Putamen (tissue), 1 donor: Measurements from ENCODE around the gene C12orf57.
A peak's percentile ranks its signal among the peaks of the same experiment; 100 is the strongest.

Source experiments
- DNase-seq: peaks from one replicate; pipeline ENCODE4 v3.0.0-alpha.2; 2016; ENCODE audit warnings: low spot score

C12orf57 gene

GRCh38 chr12:6937481-6938352 lies 6.1 kb upstream of the C12orf57 start:
- DNase-seq: peak; percentile 96

GRCh38 chr12:6938353-6939190 lies 5.2 kb upstream of the C12orf57 start:
- no peak for DNase-seq

- DNase-seq: no peak
Measured at GRCh38 chr12:6939191-6939540, 4.7 kb upstream of the C12orf57 start.

- no peak for DNase-seq
Measured at GRCh38 chr12:6941267-6941666, 2.6 kb upstream of the C12orf57 start.

- DNase-seq: no peak
Measured at GRCh38 chr12:6941782-6942181, 2.0 kb upstream of the C12orf57 start.

GRCh38 chr12:6942331-6942665 lies 1.5 kb upstream of the C12orf57 start:
- no peak for DNase-seq

- peak; percentile 96 for DNase-seq
Measured at GRCh38 chr12:6943389-6943721, 467 bp upstream of the C12orf57 start.

GRCh38 chr12:6944381-6945186 lies 762 bp downstream of the C12orf57 start:
- DNase-seq: peak; percentile 91

- DNase-seq: no peak
Measured at GRCh38 chr12:6945613-6946012, 1.8 kb downstream of the C12orf57 start.

GRCh38 chr12:6946033-6946919 lies 2.5 kb downstream of the C12orf57 start:
- DNase-seq: no peak

GRCh38 chr12:6946920-6947374 lies 3.1 kb downstream of the C12orf57 start:
- DNase-seq: no peak

- DNase-seq: no peak
Measured at GRCh38 chr12:6947615-6948014, 3.8 kb downstream of the C12orf57 start.

GRCh38 chr12:6948873-6949594 lies 5.2 kb downstream of the C12orf57 start:
- no peak for DNase-seq

GRCh38 chr12:6950401-6950801 lies 6.6 kb downstream of the C12orf57 start:
- no peak for DNase-seq

- DNase-seq: no peak
Measured at GRCh38 chr12:6950811-6951540, 7.2 kb downstream of the C12orf57 start, which contains the start of gene PTPN6. Gene PTPN6 (plus strand): TSS chr12:6951356. CDS start chr12:6951513, 157 bp downstream.

GRCh38 chr12:6951551-6952120 lies 7.8 kb downstream of the C12orf57 start:
- DNase-seq: no peak

- DNase-seq: no peak
Measured at GRCh38 chr12:6952121-6952862, 8.5 kb downstream of the C12orf57 start.

- DNase-seq: no peak
Measured at GRCh38 chr12:6952863-6953441, 9.1 kb downstream of the C12orf57 start.
